Kidney epithelial cell (primary cell): Measurements from ENCODE around the gene CDK10. TPM values are rescaled to one million over a fixed set of nuclear protein-coding genes. Genes with fewer than 3 reads are reported as not detected.

Experiments
- DNase-seq: peaks from one replicate; pipeline ENCODE4 v3.0.0-alpha.2; 2010; ENCODE audit warnings: low read depth
- H3K27me3 ChIP-seq: 2 replicates; pipeline ENCODE4 v1.6.0; 2011; ENCODE audit warnings: low read length; ENCODE audit not compliant: control insufficient read depth, insufficient read depth
- H3K36me3 ChIP-seq: 2 replicates; pipeline ENCODE4 v1.5.1; 2011; ENCODE audit warnings: low read length; ENCODE audit not compliant: control insufficient read depth, insufficient read depth
- H3K4me3 ChIP-seq: 2 replicates; pipeline ENCODE4 v1.5.1; 2011; ENCODE audit warnings: low read depth, mild to moderate bottlenecking, control low read depth, low read length
- total RNA-seq: library from RNA; depleted of rRNA; stranded (reverse); fragments of >200 nt; gene quantifications from 2 replicates; pipeline ENCODE4 v1.2.3, GENCODE V29; 2015
- TF ChIP-seq, protein P1 (sequence below): IDR thresholded peaks from 2 replicates; pipeline ENCODE4 v1.5.1; 2011; ENCODE audit warnings: mild to moderate bottlenecking, moderate library complexity, low read length, control low read depth, inconsistent platforms; ENCODE audit not compliant: insufficient read depth, poor library complexity, severe bottlenecking

Gene CDK10
- total RNA-seq, 1 donor from 2014 or later = 50.5 TPM

DNA sequence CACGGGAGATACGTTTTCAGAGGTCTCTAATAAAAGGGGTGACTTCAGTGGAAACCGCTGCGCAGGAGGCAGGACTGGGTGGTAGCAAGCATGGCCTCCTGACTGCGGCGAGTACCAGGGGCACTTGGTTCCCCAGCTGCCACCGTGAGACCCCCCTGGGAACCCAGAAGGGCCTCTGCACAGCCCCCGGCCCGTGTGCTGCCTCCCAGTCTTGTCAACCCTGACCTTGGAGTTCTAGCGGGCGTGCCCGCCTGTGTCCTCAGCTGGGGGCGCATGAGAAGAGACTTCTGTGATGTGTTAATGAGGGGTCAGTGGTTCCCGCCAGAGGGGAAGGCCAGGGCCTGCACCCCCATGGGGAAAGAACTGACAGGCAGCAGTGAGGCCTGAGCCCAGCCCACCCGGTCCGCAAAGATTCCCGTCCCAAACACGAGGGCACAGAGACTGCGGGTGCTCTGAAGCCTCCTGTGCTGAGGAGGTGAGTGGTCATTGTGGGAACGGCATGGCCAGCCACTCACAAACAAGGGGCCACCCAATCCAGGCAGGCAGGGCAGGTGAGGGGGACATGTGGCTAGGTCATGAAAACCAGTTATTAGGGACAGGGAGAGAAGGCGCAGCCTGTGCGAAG lies 44.2 kb downstream of the CDK10 start:
- TF ChIP-seq, protein P1, sequence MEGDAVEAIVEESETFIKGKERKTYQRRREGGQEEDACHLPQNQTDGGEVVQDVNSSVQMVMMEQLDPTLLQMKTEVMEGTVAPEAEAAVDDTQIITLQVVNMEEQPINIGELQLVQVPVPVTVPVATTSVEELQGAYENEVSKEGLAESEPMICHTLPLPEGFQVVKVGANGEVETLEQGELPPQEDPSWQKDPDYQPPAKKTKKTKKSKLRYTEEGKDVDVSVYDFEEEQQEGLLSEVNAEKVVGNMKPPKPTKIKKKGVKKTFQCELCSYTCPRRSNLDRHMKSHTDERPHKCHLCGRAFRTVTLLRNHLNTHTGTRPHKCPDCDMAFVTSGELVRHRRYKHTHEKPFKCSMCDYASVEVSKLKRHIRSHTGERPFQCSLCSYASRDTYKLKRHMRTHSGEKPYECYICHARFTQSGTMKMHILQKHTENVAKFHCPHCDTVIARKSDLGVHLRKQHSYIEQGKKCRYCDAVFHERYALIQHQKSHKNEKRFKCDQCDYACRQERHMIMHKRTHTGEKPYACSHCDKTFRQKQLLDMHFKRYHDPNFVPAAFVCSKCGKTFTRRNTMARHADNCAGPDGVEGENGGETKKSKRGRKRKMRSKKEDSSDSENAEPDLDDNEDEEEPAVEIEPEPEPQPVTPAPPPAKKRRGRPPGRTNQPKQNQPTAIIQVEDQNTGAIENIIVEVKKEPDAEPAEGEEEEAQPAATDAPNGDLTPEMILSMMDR = no peak
- DNase-seq = no peak
- peaks cover 3% of the 10 kb centered on the region for H3K36me3 ChIP-seq
- no peaks in the 10 kb centered on the region for H3K27me3 ChIP-seq
- H3K4me3 ChIP-seq = no peak overlapping the region

DNA sequence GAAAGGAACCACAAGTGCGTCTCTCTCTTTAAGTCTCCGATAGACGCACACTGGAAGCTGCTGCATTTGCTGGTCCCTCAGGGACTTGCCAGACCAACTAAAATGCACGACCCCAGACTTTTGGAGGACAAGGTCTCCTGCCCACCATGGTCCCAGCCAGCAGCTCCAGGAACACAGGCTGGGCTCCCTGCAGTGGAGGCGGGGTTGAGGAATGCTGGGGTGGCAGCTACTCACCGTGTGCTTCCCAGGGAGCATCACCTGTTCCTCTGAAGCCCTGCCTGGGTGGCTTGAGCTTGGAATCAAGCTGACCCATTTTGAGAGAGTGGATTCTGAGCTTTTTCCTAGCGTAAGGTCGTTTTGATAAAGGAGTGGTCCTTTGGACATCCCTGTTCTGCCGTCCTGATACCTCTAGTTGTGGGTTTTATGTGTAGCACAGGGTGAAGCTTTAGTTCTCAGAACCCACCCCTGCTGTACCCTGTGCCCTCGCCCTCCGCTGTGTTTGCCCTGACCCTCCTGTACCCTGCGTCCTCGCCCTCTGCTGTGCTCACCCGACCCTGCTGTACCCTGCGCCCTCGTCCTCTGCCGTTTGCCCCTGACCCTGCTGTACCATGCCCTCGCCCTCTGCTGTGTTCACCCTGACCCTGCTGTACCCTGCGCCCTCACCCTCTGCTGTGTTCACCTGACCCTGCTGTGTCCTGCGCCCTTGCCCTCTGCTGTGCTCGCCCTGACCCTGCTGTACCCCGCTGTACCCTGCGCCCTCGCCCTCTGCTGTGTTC lies 45.8 kb downstream of the CDK10 start:
- DNase-seq = no peak
- H3K4me3 ChIP-seq = no peak overlapping the region
- TF ChIP-seq, protein P1 = no peak
- H3K36me3 ChIP-seq = peaks cover 3% of the 10 kb centered on the region
- no peaks in the 10 kb centered on the region for H3K27me3 ChIP-seq

DNA sequence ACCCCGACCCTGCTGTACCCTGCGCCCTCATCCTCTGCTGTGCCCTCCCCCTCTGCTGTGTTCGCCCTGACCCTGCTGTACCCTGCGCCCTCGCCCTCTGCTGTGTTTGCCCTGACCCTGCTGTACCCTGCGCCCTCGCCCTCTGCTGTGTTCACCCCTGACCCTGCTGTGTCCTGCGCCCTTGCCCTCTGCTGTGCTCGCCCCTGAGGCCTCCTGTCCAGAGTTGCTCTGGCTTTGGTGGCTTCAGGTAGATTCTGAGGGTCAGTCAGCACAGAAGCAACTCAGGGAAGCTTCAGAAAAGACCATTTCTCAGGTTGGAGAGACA lies 46.4 kb downstream of the CDK10 start:
- DNase-seq = no peak
- Histone ChIP-seq H3K27me3 (no peaks in the 10 kb centered on the region), H3K36me3 (peaks cover 2% of the 10 kb centered on the region), H3K4me3 (no peak overlapping the region)
- TF ChIP-seq, protein P1 = no peak

DNA sequence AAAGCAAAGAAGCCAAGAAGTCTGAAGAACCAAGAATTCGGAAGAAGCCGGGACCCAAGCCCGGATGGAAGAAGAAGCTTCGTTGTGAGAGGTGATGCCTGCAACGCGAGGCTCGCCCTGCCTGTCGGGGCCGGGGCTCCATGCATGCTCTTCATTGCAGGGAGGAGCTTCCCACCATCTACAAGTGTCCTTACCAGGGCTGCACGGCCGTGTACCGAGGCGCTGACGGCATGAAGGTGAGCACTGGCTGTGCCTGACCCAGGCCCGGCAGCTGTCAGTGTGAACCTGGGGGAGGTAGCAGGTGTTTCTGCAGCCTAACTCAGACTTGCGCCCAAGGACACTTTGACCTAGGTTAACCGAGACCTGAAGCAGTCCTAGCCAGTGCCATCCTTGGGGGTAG lies 46.8 kb downstream of the CDK10 start:
- Histone ChIP-seq H3K27me3 (no peaks in the 10 kb centered on the region), H3K36me3 (peaks cover 2% of the 10 kb centered on the region), H3K4me3 (no peak overlapping the region)
- TF ChIP-seq, protein P1 = no peak
- no peak for DNase-seq

DNA sequence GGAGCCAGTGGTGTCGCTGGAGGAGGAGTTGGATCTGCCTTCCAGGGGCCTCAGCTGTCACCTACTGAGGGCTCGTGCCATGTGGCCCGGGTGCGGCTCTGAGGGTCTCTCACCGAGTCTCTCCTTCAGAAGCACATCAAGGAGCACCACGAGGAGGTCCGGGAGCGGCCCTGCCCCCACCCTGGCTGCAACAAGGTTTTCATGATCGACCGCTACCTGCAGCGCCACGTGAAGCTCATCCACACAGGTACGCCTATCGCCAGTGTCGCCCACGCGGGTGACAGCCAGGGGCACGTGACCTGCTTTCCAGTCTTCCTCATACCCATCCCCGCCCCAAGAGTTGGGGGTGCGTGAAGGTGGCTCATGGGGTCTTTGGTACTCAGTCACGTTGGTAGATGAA lies 47.3 kb downstream of the CDK10 start:
- Histone ChIP-seq H3K27me3 (no peaks in the 10 kb centered on the region), H3K36me3 (peaks cover 2% of the 10 kb centered on the region), H3K4me3 (no peak overlapping the region)
- DNase-seq = no peak
- TF ChIP-seq, protein P1 = no peak
